HUES64 (cell line): ENCODE measurements around the gene RNF186.

Experiments
- H3K27ac ChIP-seq: 2 replicates; pipeline ENCODE4 v1.7.0; 2013; ENCODE audit warnings: low read depth, low read length, inconsistent platforms
- H3K27me3 ChIP-seq: 2 replicates; pipeline ENCODE4 v1.6.1; 2013; ENCODE audit warnings: mild to moderate bottlenecking, low read length; ENCODE audit not compliant: insufficient read depth
- H3K36me3 ChIP-seq: 2 replicates; pipeline ENCODE4 v1.6.1; 2013; ENCODE audit warnings: mild to moderate bottlenecking, low read length; ENCODE audit not compliant: insufficient read depth
- H3K4me1 ChIP-seq: 2 replicates; pipeline ENCODE4 v1.6.1; 2013; ENCODE audit warnings: mild to moderate bottlenecking, low read length, moderate library complexity; ENCODE audit not compliant: insufficient read depth
- H3K4me3 ChIP-seq: 2 replicates; pipeline ENCODE4 v1.5.1; 2013; ENCODE audit warnings: mild to moderate bottlenecking, low read length, moderate library complexity
- H3K9ac ChIP-seq: 2 replicates; pipeline ENCODE4 v1.6.1; 2013; ENCODE audit warnings: mild to moderate bottlenecking, low read depth, low read length
- H3K9me3 ChIP-seq: 2 replicates; pipeline ENCODE4 v1.6.1; 2013; ENCODE audit warnings: low read depth, low read length; ENCODE audit not compliant: insufficient read depth
- WGBS: fragments of 150-250, 120-280 bp; methylation state at CpG from one replicate; pipeline ENCODE4 v1.1.7; 2013; ENCODE audit warnings: missing lambda C conversion rate; 5-methylcytosine and 5-hydroxymethylcytosine counted together

RNF186 gene

GRCh38 chr1:19773485-19773884, 41.6 kb downstream of the RNF186 start:
- H3K27ac ChIP-seq = no peak overlapping the region
- peaks cover 14% of the 10 kb centered on the region for H3K27me3 ChIP-seq
- no peak overlapping the region for H3K9ac ChIP-seq
- H3K9me3 ChIP-seq = no peaks in the 10 kb centered on the region
- H3K4me3 ChIP-seq = no peak overlapping the region
- WGBS = 91% methylated on average over 4 of the region's 4 CpGs
- H3K4me1 ChIP-seq = peaks cover 14% of the 10 kb centered on the region
- H3K36me3 ChIP-seq = no peaks in the 10 kb centered on the region

- Histone ChIP-seq H3K27ac (no peak overlapping the region), H3K9ac (no peak overlapping the region), H3K4me3 (no peak overlapping the region), H3K9me3 (no peaks in the 10 kb centered on the region), H3K27me3 (peaks cover 3% of the 10 kb centered on the region; the same call in 1 of the 2 replicates), H3K36me3 (no peaks in the 10 kb centered on the region), H3K4me1 (peaks cover 15% of the 10 kb centered on the region)
- 78% methylated on average over 9 of the region's 9 CpGs for WGBS
Observed at GRCh38 chr1:19772053-19772452, 43.0 kb downstream of the RNF186 start.

- no peaks in the 10 kb centered on the region for H3K9me3 ChIP-seq
- 95% methylated on average over 6 of the region's 6 CpGs for WGBS
- H3K27ac ChIP-seq = no peak overlapping the region
- peaks cover 15% of the 10 kb centered on the region for H3K4me1 ChIP-seq
- H3K4me3 ChIP-seq = no peak overlapping the region
- no peak overlapping the region for H3K9ac ChIP-seq
- H3K27me3 ChIP-seq = no peaks in the 10 kb centered on the region; the same call in 1 of the 2 replicates
- no peaks in the 10 kb centered on the region for H3K36me3 ChIP-seq
Observed at GRCh38 chr1:19771350-19771749, 43.7 kb downstream of the RNF186 start.

GRCh38 chr1:19770436-19771190, 44.5 kb downstream of the RNF186 start:
- H3K4me1 ChIP-seq = peaks cover 19% of the 10 kb centered on the region
- no peak overlapping the region for H3K9ac ChIP-seq
- no peak overlapping the region for H3K4me3 ChIP-seq
- H3K9me3 ChIP-seq = no peaks in the 10 kb centered on the region
- no peaks in the 10 kb centered on the region for H3K36me3 ChIP-seq
- 95% methylated on average over 9 of the region's 10 CpGs for WGBS
- H3K27me3 ChIP-seq = no peaks in the 10 kb centered on the region; the same call in 1 of the 2 replicates
- no peak overlapping the region for H3K27ac ChIP-seq

GRCh38 chr1:19769211-19769932, 45.7 kb downstream of the RNF186 start:
- Histone ChIP-seq H3K4me3 (no peak overlapping the region), H3K27me3 (no peaks in the 10 kb centered on the region; the same call in 1 of the 2 replicates), H3K4me1 (peaks cover 28% of the 10 kb centered on the region), H3K36me3 (no peaks in the 10 kb centered on the region), H3K9ac (no peak overlapping the region), H3K27ac (no peak overlapping the region), H3K9me3 (no peaks in the 10 kb centered on the region)
- WGBS = 69% methylated on average over 10 of the region's 10 CpGs

- H3K4me1 ChIP-seq = peaks cover 28% of the 10 kb centered on the region
- H3K36me3 ChIP-seq = no peaks in the 10 kb centered on the region
- H3K27ac ChIP-seq = no peak overlapping the region
- no peak overlapping the region for H3K4me3 ChIP-seq
- H3K27me3 ChIP-seq = no peaks in the 10 kb centered on the region; the same call in 1 of the 2 replicates
- no peak overlapping the region for H3K9ac ChIP-seq
- H3K9me3 ChIP-seq = no peaks in the 10 kb centered on the region
- 65% methylated on average over 18 of the region's 18 CpGs for whole genome bisulfite sequencing
Observed at GRCh38 chr1:19768353-19769210, 46.5 kb downstream of the RNF186 start.

GRCh38 chr1:19765623-19766022, 49.5 kb downstream of the RNF186 start:
- no peak overlapping the region for H3K9ac ChIP-seq

GRCh38 chr1:19764848-19765247, 50.2 kb downstream of the RNF186 start:
- no peak overlapping the region for H3K4me3 ChIP-seq
- H3K27ac ChIP-seq = no peak overlapping the region
- H3K36me3 ChIP-seq = no peaks in the 10 kb centered on the region
- no peak overlapping the region for H3K9ac ChIP-seq
- WGBS = 81% methylated on average over 5 of the region's 5 CpGs
- H3K27me3 ChIP-seq = no peaks in the 10 kb centered on the region
- H3K9me3 ChIP-seq = no peaks in the 10 kb centered on the region
- H3K4me1 ChIP-seq = peaks cover 27% of the 10 kb centered on the region

More at GRCh38 chr1:19765623-19766022, 49.5 kb downstream of the RNF186 start:
- Histone ChIP-seq H3K9me3 (no peaks in the 10 kb centered on the region), H3K27ac (no peak overlapping the region), H3K27me3 (no peaks in the 10 kb centered on the region; the same call in 1 of the 2 replicates), H3K36me3 (no peaks in the 10 kb centered on the region), H3K4me1 (peaks cover 28% of the 10 kb centered on the region), H3K4me3 (no peak overlapping the region)
- 64% methylated on average over 10 of the region's 10 CpGs for WGBS
